Uterus (tissue), 4 donors: Measurements from ENCODE around the gene DGKH. TPM values are rescaled to one million over a fixed set of nuclear protein-coding genes. Genes with fewer than 3 reads are reported as not detected.

ENCODE experiments used
- DNase-seq, 2 donors: peaks; one replicate each; pipeline ENCODE4 v3.0.0-alpha.2; 2019 to 2020
- H3K27ac ChIP-seq, 2 donors: fragments of 200-600 bp; sonication (generic); 1 replicate in 1 of 2; 2 replicates in 1 of 2; pipeline ENCODE4 v1.5.1; 2016 to 2018
- H3K27me3 ChIP-seq, 2 donors: fragments of 200-600 bp; sonication (generic); one replicate each; pipeline ENCODE4 v1.5.1; 2018 to 2019; ENCODE audit warnings: control low read depth in 1 of 2
- H3K36me3 ChIP-seq, 2 donors: fragments of 200-600 bp; sonication (generic); one replicate each; pipeline ENCODE4 v1.5.1; 2019; ENCODE audit warnings: control low read depth in 1 of 2
- H3K4me1 ChIP-seq, 2 donors: fragments of 200-600 bp; sonication (generic); one replicate each; pipeline ENCODE4 v1.5.1; 2018 to 2019; ENCODE audit warnings: control low read depth in 1 of 2
- H3K4me3 ChIP-seq, 2 donors: fragments of 200-600 bp; sonication (generic); 1 replicate in 1 of 2; 2 replicates in 1 of 2; pipeline ENCODE4 v1.5.1; 2018 to 2019; ENCODE audit warnings: mild to moderate bottlenecking in 1 of 2
- H3K9me3 ChIP-seq, 2 donors: fragments of 200-600 bp; sonication (generic); one replicate each; pipeline ENCODE4 v1.5.1; 2019; ENCODE audit warnings: control low read depth in 1 of 2
- CTCF ChIP-seq, 4 experiments: fragments of 200-600 bp in 2 of 4; fragments of 450-650 bp in 2 of 4; sonication (generic) in 2 of 4; IDR thresholded peaks; one replicate each; pipeline ENCODE4 v1.5.1; 2016 to 2019; ENCODE audit warnings: antibody characterized with exemption in 4 of 4, mild to moderate bottlenecking in 2 of 4, moderate library complexity in 1 of 4
- POLR2A ChIP-seq, 2 donors: fragments of 450-650 bp; IDR thresholded peaks; one replicate each; pipeline ENCODE4 v1.6.1; 2016; ENCODE audit warnings: antibody characterized with exemption in 2 of 2, mild to moderate bottlenecking in 1 of 2, moderate library complexity in 1 of 2
- intact Hi-C: fragments of 100-400 bp; cut with DNase I; formaldehyde crosslinking; loops from one replicate; pipeline ENCODE4 v1.15.1; 2023; ENCODE audit warnings: low total_unique reads
- total RNA-seq, 4 donors: library from RNA; depleted of rRNA in 3 of 4; stranded (reverse); fragments of >200 nt in 3 of 4; gene quantifications; one replicate each; pipeline versions ENCODE4 v1.1.0 to v1.2.4, GENCODE V29; 2014 to 2023
- donor health status: DM: yes; HTN: yes; CAD: no.

DGKH gene
- total RNA-seq, 4 donors from 2014 or later, result 18.8 to 50.0 (median 36.5) TPM

GRCh38 chr13:42181381-42181953 is 133.0 kb downstream of the DGKH start:
- H3K9me3 ChIP-seq, result no peaks in the 10 kb centered on the region
- no peaks in the 10 kb centered on the region for H3K27me3 ChIP-seq
- no peak for DNase-seq
- TF ChIP-seq CTCF (IDR thresholded peaks at IDR 0.05) (no peak), POLR2A (IDR thresholded peaks at IDR 0.05) (no peak)
- H3K4me3 ChIP-seq, result no peak overlapping the region
- H3K36me3 ChIP-seq, result no peaks in the 10 kb centered on the region
- H3K4me1 ChIP-seq, result no peaks in the 10 kb centered on the region
- intact Hi-C loops, result no loop called here
- H3K27ac ChIP-seq, result no peak overlapping the region

- Histone ChIP-seq H3K36me3 (no peaks in the 10 kb centered on the region), H3K9me3 (no peaks in the 10 kb centered on the region), H3K4me3 (no peak overlapping the region), H3K27ac (no peak overlapping the region), H3K27me3 (no peaks in the 10 kb centered on the region), H3K4me1 (no peaks in the 10 kb centered on the region)
- no peak for TF ChIP-seq CTCF (IDR thresholded peaks at IDR 0.05)
- no peak for TF ChIP-seq POLR2A (IDR thresholded peaks at IDR 0.05)
- no peak for DNase-seq
- intact Hi-C loops, result no loop called here
Observed at GRCh38 chr13:42189061-42189460, 140.6 kb downstream of the DGKH start.

GRCh38 chr13:42190529-42190928 is 142.1 kb downstream of the DGKH start:
- H3K4me3 ChIP-seq, result no peak overlapping the region
- intact Hi-C loops, result no loop called here
- no peaks in the 10 kb centered on the region for H3K36me3 ChIP-seq
- H3K9me3 ChIP-seq, result no peaks in the 10 kb centered on the region
- no peak overlapping the region for H3K27ac ChIP-seq
- no peaks in the 10 kb centered on the region for H3K4me1 ChIP-seq
- no peak for TF ChIP-seq POLR2A (IDR thresholded peaks at IDR 0.05)
- TF ChIP-seq CTCF (IDR thresholded peaks at IDR 0.05), result no peak
- DNase-seq, result no peak
- no peaks in the 10 kb centered on the region for H3K27me3 ChIP-seq

- Histone ChIP-seq H3K27ac (no peak overlapping the region), H3K4me1 (no peaks in the 10 kb centered on the region), H3K4me3 (no peak overlapping the region), H3K27me3 (no peaks in the 10 kb centered on the region), H3K36me3 (no peaks in the 10 kb centered on the region), H3K9me3 (no peaks in the 10 kb centered on the region)
- no peak for DNase-seq
- TF ChIP-seq POLR2A (IDR thresholded peaks at IDR 0.05) (no peak), CTCF (IDR thresholded peaks at IDR 0.05) (no peak)
- intact Hi-C loops, result no loop called here
Observed at GRCh38 chr13:42211704-42212464, 163.4 kb downstream of the DGKH start.

- intact Hi-C loops, result no loop called here
- Histone ChIP-seq H3K27ac (no peak overlapping the region), H3K9me3 (no peaks in the 10 kb centered on the region), H3K27me3 (no peaks in the 10 kb centered on the region), H3K36me3 (no peaks in the 10 kb centered on the region), H3K4me1 (no peaks in the 10 kb centered on the region), H3K4me3 (no peak overlapping the region)
- no peak for DNase-seq
- TF ChIP-seq POLR2A (IDR thresholded peaks at IDR 0.05) (no peak), CTCF (IDR thresholded peaks at IDR 0.05) (no peak)
Observed at GRCh38 chr13:42214446-42214845, 166.0 kb downstream of the DGKH start.
